Measurements from ENCODE around the gene ID3. TPM values are rescaled to one million over a fixed set of nuclear protein-coding genes. Genes with fewer than 3 reads are reported as not detected.

The ID3 gene, protein sequence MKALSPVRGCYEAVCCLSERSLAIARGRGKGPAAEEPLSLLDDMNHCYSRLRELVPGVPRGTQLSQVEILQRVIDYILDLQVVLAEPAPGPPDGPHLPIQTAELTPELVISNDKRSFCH
- total RNA-seq: 739 and 789 TPM in 2 replicates

DNA sequence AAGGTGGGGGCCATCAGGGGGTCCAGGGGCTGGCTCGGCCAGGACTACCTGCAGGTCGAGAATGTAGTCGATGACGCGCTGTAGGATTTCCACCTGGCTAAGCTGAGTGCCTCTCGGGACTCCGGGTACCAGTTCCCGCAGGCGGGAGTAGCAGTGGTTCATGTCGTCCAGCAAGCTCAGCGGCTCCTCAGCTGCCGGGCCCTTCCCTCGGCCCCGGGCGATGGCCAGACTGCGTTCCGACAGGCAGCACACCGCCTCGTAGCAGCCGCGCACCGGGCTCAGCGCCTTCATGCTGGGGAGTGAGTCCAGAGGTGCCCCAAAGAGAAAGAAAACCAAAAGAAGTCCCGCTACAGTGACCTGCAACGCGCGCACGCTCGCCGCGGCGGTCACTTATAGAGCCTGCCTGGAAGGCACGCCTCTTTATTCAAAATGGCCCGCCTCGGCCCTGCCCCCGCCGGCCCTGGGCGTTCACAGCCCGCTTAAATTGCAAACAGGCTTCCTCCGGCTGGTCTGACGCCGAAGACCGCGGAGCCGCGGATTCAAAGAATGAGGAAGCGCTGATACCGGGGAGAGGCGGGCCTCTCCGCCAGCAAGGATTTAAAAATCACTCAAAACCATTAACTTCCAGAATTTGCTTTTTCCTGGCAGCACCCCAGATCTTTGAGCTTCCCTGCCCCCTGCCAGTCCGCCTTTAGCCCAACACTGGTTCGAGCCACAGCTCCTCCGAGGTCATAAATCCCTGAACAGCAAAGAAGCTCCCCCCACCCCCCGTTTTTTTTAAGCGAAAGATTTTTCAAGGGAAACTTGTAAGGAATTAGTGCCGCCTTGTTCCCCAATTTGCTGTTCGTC, at the start of gene ID3:
ID3 (minus strand) TSS at position 366 of the 849 bp plus-strand sequence; CDS start at position 291, 75 bp downstream.

DNA sequence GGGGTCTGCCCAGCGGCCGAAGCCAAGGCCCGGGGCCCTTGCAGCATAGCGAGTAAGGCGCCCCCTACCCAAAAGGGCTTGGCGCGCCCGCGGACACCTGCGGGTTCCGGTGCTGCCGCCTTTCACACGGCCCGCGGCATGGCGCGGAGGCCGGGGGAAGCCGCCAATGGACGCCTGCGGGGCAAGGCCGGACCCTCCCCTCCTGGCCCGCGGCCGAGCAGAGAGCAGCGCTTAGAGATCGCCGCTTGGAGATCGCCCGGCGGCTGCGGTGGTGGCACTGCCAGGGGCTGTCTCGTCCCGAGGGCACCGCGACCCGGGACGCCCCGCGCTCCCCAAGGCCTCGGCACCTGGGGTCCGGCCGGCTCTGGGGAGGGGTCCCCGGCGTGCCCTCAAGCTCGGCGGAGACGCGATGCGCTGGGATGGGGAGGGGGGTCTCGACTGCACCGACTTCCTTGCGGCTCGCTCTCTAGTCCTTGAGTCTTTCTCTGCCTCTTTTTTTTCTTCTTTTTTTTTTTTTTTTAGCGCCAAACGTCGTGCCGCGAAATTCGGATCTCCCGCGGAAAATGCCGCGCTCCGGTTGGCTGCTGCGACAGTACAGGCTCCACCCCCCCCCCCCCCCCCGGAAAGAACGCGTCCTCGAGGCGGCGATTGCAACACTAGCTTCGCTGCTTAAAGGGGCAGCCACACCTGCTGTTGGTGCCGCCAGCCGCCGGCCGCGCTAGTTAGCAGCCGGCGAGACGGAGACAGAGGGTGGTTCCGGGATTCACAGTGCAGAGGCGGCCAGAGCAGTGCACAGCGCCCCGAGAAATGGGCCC, 28.3 kb downstream of the ID3 start, which contains the start of gene E2F2:
E2F2 (minus strand) TSS at position 487 of the 815 bp plus-strand sequence; CDS start at position 47, 440 bp downstream.

Other genes with a start within 250 kb of the ID3 start
- 90.4 and 102 TPM in 2 replicates for gene HNRNPR, start 215.2 kb downstream of the ID3 start, total RNA-seq
- 8.1 and 8.9 TPM in 2 replicates for gene ZNF436, start 189.7 kb downstream of the ID3 start, total RNA-seq
- 0.40 and 0.44 TPM in 2 replicates for gene TCEA3, start 134.8 kb downstream of the ID3 start, total RNA-seq
- 3.8 and 5.5 TPM in 2 replicates for gene ASAP3, start 75.3 kb downstream of the ID3 start, total RNA-seq
- gene E2F2, start 28.3 kb downstream of the ID3 start, total RNA-seq: 1.9 and 2.7 TPM in 2 replicates
- 907 and 978 TPM in 2 replicates for gene RPL11, start 132.3 kb upstream of the ID3 start, total RNA-seq
- 33.7 and 35.9 TPM in 2 replicates for gene ELOA, start 184.0 kb upstream of the ID3 start, total RNA-seq
- 45.3 and 56.3 TPM in 2 replicates for gene PITHD1, start 218.9 kb upstream of the ID3 start, total RNA-seq
- gene LYPLA2, start 231.6 kb upstream of the ID3 start, total RNA-seq: 102 and 127 TPM in 2 replicates
- gene GALE, start 241.3 kb upstream of the ID3 start, total RNA-seq: 86.8 and 111 TPM in 2 replicates

Measured in mammary microvascular endothelial cell (primary cell).